Uterus (tissue), 4 donors: Measurements from ENCODE around the gene DNAH8. TPM values are rescaled to one million over a fixed set of nuclear protein-coding genes. Genes with fewer than 3 reads are reported as not detected.

Source experiments
- DNase-seq, 2 donors: peaks; one replicate each; pipeline ENCODE4 v3.0.0-alpha.2; 2019 to 2020
- H3K27ac ChIP-seq, 2 donors: fragments of 200-600 bp; sonication (generic); 1 replicate in 1 of 2; 2 replicates in 1 of 2; pipeline ENCODE4 v1.5.1; 2016 to 2018
- H3K27me3 ChIP-seq, 2 donors: fragments of 200-600 bp; sonication (generic); one replicate each; pipeline ENCODE4 v1.5.1; 2018 to 2019; ENCODE audit warnings: control low read depth in 1 of 2
- H3K36me3 ChIP-seq, 2 donors: fragments of 200-600 bp; sonication (generic); one replicate each; pipeline ENCODE4 v1.5.1; 2019; ENCODE audit warnings: control low read depth in 1 of 2
- H3K4me1 ChIP-seq, 2 donors: fragments of 200-600 bp; sonication (generic); one replicate each; pipeline ENCODE4 v1.5.1; 2018 to 2019; ENCODE audit warnings: control low read depth in 1 of 2
- H3K4me3 ChIP-seq, 2 donors: fragments of 200-600 bp; sonication (generic); 1 replicate in 1 of 2; 2 replicates in 1 of 2; pipeline ENCODE4 v1.5.1; 2018 to 2019; ENCODE audit warnings: mild to moderate bottlenecking in 1 of 2
- H3K9me3 ChIP-seq, 2 donors: fragments of 200-600 bp; sonication (generic); one replicate each; pipeline ENCODE4 v1.5.1; 2019; ENCODE audit warnings: control low read depth in 1 of 2
- POLR2A ChIP-seq, 2 donors: fragments of 450-650 bp; IDR thresholded peaks; one replicate each; pipeline ENCODE4 v1.6.1; 2016; ENCODE audit warnings: antibody characterized with exemption in 2 of 2, mild to moderate bottlenecking in 1 of 2, moderate library complexity in 1 of 2
- intact Hi-C: fragments of 100-400 bp; cut with DNase I; formaldehyde crosslinking; loops from one replicate; pipeline ENCODE4 v1.15.1; 2023; ENCODE audit warnings: low total_unique reads
- total RNA-seq, 4 donors: library from RNA; depleted of rRNA in 3 of 4; stranded (reverse); fragments of >200 nt in 3 of 4; gene quantifications; one replicate each; pipeline versions ENCODE4 v1.1.0 to v1.2.4, GENCODE V29; 2014 to 2023
- TF ChIP-seq, protein P1 (sequence below), 4 experiments: fragments of 200-600 bp in 2 of 4; fragments of 450-650 bp in 2 of 4; sonication (generic) in 2 of 4; IDR thresholded peaks; one replicate each; pipeline ENCODE4 v1.5.1; 2016 to 2019; ENCODE audit warnings: antibody characterized with exemption in 4 of 4, mild to moderate bottlenecking in 2 of 4, moderate library complexity in 1 of 4
- donor health status: DM: yes; HTN: yes; CAD: no.

Gene DNAH8
- total RNA-seq, 4 donors from 2014 or later, result 0.03 to 0.69 TPM; not detected in 2

GRCh38 chr6:39008737-39009136, 293.6 kb downstream of the DNAH8 start:
- no peak overlapping the region for H3K4me3 ChIP-seq
- intact Hi-C loops, result no loop called here

DNA sequence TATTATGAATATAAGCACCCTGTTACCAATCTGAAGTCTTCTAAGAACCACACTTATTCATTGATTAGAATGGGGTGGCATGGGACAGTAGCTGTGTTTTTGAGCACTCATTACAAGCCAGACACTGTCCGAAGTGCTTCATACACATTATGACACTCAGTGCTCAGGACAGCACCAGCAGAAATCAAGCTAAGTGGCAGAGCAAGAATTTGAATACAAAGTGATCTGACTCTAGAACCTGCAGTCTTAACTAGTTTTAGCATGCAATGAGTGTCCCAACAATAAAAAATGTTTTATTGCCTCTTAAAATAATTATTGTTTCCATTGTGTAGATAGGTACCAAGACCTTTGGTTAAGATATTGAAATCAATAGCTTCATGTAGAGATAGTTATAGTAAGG, 294.4 kb downstream of the DNAH8 start:
- intact Hi-C loops, result no loop called here
- no peak for DNase-seq

More at GRCh38 chr6:39008737-39009136, 293.6 kb downstream of the DNAH8 start:
- H3K4me1 ChIP-seq, result no peaks in the 10 kb centered on the region
- TF ChIP-seq POLR2A (IDR thresholded peaks at IDR 0.05), result no peak
- no peaks in the 10 kb centered on the region for H3K27me3 ChIP-seq
- no peak overlapping the region for H3K27ac ChIP-seq
- peaks cover 0 to 3% of the 10 kb centered on the region in 2 donors for H3K9me3 ChIP-seq
- H3K36me3 ChIP-seq, result no peaks in the 10 kb centered on the region
- DNase-seq, result no peak

DNA sequence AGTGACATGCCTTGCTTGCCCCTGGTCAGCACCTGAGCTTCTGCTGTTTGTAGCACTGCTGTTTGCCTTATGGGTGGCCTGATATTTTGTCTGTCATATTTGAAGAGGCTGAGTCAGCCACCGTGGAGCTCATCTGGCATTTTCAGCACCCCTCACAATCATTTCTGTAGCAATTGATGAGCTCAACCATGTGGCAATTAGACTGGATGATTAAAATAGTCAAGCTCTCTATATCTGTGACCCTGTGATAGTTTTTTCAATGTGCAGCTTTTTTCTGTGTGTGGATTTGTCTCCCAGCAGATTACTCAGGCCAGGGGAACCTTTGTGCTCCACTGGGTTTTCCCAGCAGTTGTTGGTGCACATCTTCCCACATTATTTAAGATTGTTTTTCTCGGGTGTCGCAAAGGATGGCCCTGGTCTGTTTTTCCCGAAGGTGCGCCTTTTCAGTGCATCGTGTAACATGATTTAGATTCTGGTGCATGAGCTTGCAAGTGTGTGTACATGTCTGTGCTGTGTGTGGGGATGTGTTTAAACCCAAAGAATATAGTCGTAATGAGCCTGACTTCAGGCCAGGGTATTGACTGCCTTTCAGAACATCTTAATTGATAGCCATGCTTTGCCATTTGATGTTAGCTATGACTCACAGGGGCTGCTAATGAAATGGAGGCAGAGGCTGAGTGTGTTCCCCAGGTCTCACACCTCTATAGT, 301.9 kb downstream of the DNAH8 start:
- H3K4me1 ChIP-seq, result no peaks in the 10 kb centered on the region
- intact Hi-C loops, result no loop called here
- no peaks in the 10 kb centered on the region for H3K27me3 ChIP-seq
- no peak for TF ChIP-seq POLR2A (IDR thresholded peaks at IDR 0.05)
- TF ChIP-seq, protein P1, sequence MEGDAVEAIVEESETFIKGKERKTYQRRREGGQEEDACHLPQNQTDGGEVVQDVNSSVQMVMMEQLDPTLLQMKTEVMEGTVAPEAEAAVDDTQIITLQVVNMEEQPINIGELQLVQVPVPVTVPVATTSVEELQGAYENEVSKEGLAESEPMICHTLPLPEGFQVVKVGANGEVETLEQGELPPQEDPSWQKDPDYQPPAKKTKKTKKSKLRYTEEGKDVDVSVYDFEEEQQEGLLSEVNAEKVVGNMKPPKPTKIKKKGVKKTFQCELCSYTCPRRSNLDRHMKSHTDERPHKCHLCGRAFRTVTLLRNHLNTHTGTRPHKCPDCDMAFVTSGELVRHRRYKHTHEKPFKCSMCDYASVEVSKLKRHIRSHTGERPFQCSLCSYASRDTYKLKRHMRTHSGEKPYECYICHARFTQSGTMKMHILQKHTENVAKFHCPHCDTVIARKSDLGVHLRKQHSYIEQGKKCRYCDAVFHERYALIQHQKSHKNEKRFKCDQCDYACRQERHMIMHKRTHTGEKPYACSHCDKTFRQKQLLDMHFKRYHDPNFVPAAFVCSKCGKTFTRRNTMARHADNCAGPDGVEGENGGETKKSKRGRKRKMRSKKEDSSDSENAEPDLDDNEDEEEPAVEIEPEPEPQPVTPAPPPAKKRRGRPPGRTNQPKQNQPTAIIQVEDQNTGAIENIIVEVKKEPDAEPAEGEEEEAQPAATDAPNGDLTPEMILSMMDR (IDR thresholded peaks at IDR 0.05), result no peak
- no peaks in the 10 kb centered on the region for H3K9me3 ChIP-seq
- H3K27ac ChIP-seq, result no peak overlapping the region
- no peak overlapping the region for H3K4me3 ChIP-seq
- no peaks in the 10 kb centered on the region for H3K36me3 ChIP-seq
- no peak for DNase-seq

More for the DNA sequence above, 294.4 kb downstream of the DNAH8 start:
- Histone ChIP-seq H3K4me1 (no peaks in the 10 kb centered on the region), H3K36me3 (no peaks in the 10 kb centered on the region), H3K27ac (no peak overlapping the region), H3K27me3 (no peaks in the 10 kb centered on the region), H3K4me3 (no peak overlapping the region), H3K9me3 (peaks cover 0 to 3% of the 10 kb centered on the region in 2 donors)
- TF ChIP-seq, protein P1 (IDR thresholded peaks at IDR 0.05), result no peak
- no peak for TF ChIP-seq POLR2A (IDR thresholded peaks at IDR 0.05)

DNA sequence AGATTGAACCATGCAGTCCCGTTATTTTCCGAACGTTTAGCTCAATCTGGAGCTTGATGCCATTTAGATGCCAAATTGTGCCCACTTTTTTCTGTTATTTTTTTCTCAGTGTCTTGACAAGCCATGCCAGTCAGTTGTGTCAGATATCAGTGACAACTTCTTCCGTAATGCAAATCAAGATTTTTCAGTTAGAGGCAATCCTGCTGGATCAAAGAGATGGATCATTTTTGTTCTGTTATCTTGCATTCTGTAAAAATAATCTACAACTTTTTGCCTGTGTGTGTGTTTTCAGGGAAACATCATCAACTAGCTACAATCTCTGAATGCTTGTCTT, 302.4 kb downstream of the DNAH8 start:
- no peak for TF ChIP-seq POLR2A (IDR thresholded peaks at IDR 0.05)
- TF ChIP-seq, protein P1 (IDR thresholded peaks at IDR 0.05), result no peak
- no peaks in the 10 kb centered on the region for H3K27me3 ChIP-seq
- no peak for DNase-seq
- no peak overlapping the region for H3K4me3 ChIP-seq
- no peaks in the 10 kb centered on the region for H3K36me3 ChIP-seq
- no peak overlapping the region for H3K27ac ChIP-seq
- no peaks in the 10 kb centered on the region for H3K4me1 ChIP-seq
- no peaks in the 10 kb centered on the region for H3K9me3 ChIP-seq
- intact Hi-C loops, result no loop called here

- Histone ChIP-seq H3K4me1 (no peaks in the 10 kb centered on the region), H3K27me3 (no peaks in the 10 kb centered on the region), H3K4me3 (no peak overlapping the region), H3K9me3 (no peaks in the 10 kb centered on the region), H3K27ac (no peak overlapping the region), H3K36me3 (no peaks in the 10 kb centered on the region)
- no peak for DNase-seq
- TF ChIP-seq, protein P1 (IDR thresholded peaks at IDR 0.05), result no peak
- TF ChIP-seq POLR2A (IDR thresholded peaks at IDR 0.05), result no peak
- intact Hi-C loops, result no loop called here
Observed at GRCh38 chr6:39018103-39018502, 303.0 kb downstream of the DNAH8 start.
